Tibial artery (tissue), 4 donors: ENCODE data around the gene TMCO4.

Experiments used
- DNase-seq, 2 donors: peaks; one replicate each; pipeline ENCODE4 v3.0.0-alpha.2; 2019
- H3K27ac ChIP-seq, 2 donors: fragments of 200-600 bp; sonication (generic) in 1 of 2; 1 replicate in 1 of 2; 2 replicates in 1 of 2; pipeline ENCODE4 v1.5.1; 2018 to 2019; ENCODE audit warnings: mild to moderate bottlenecking in 1 of 2
- H3K27me3 ChIP-seq, 2 donors: fragments of 200-600 bp; sonication (generic) in 1 of 2; one replicate each; pipeline versions ENCODE4 v1.5.1 to v1.6.0; 2016 to 2019
- H3K36me3 ChIP-seq, 3 donors: fragments of 200-600 bp; sonication (generic) in 2 of 3; one replicate each; pipeline ENCODE4 v1.5.1; 2016 to 2019; ENCODE audit warnings: mild to moderate bottlenecking in 2 of 3
- H3K4me1 ChIP-seq, 4 donors: fragments of 200-600 bp; sonication (generic) in 2 of 4; 1 replicate in 3 of 4; 2 replicates in 1 of 4; pipeline ENCODE4 v1.5.1; 2016 to 2019
- H3K4me3 ChIP-seq, 2 donors: fragments of 200-600 bp; sonication (generic) in 1 of 2; 1 replicate in 1 of 2; 2 replicates in 1 of 2; pipeline ENCODE4 v1.5.1; 2018 to 2019; ENCODE audit warnings: mild to moderate bottlenecking in 2 of 2
- H3K9me3 ChIP-seq, 3 donors: fragments of 200-600 bp; sonication (generic) in 1 of 3; one replicate each; pipeline ENCODE4 v1.5.1; 2016 to 2019
- CTCF ChIP-seq, 2 experiments: fragments of 200-600 bp in 1 of 2; fragments of 450-650 bp in 1 of 2; IDR thresholded peaks; one replicate each; pipeline ENCODE4 v1.5.1; 2017 to 2019; ENCODE audit warnings: antibody characterized with exemption in 2 of 2, mild to moderate bottlenecking in 1 of 2, moderate library complexity in 1 of 2
- intact Hi-C: fragments of 100-400 bp; cut with DNase I; formaldehyde crosslinking; loops from one replicate; pipeline ENCODE4 v1.15.0; 2023; ENCODE audit warnings: low total_unique reads

Gene TMCO4

GRCh38 chr1:19712928-19713327, 86.8 kb downstream of the TMCO4 start:
- Histone ChIP-seq H3K4me1 (peaks cover 0 to 9% (median 7%) of the 10 kb centered on the region in 4 donors), H3K9me3 (no peaks in the 10 kb centered on the region), H3K4me3 (no peak overlapping the region), H3K27me3 (no peaks in the 10 kb centered on the region), H3K27ac (no peak overlapping the region), H3K36me3 (peaks cover 0 to 41% (median 0%) of the 10 kb centered on the region in 3 donors)
- no peak for TF ChIP-seq CTCF (IDR thresholded peaks at IDR 0.05)
- intact Hi-C loops: no loop called here
- no peak for DNase-seq

DNA sequence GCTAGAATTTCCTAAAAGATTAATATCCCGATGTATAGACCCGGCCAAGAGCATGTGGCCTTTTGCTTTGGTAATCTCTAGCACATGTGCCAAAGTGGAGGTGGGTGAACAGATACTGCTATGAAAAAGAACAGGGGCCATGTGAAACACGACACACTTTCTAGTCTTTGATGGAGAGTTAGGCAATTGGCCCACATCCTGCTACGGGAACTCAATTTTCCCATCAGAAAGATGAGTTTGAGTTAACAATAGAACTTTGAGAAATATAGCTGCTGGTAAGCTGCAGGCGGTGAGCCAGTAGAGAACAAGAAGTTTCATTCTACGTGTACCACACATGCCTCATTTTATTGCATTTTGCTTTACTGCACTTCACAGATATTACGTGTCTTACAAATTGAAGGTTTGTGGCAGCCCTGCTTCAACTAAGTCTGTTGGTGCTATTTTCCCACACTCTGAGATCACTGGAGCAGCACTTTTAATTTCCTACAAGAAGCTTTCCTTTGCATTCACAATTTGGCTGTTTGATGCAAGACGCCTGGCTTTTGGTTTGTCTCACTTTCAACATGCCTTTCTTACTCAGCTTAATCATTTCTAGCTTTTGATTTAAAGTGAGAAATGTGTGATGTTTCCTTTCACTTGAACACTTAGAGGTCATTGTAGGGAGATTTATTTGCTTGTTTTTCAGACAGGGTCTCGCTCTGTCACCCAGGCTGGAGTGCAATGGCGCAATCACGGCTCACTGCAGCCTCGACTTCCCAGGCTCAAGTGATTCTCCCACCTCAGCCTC, 88.7 kb downstream of the TMCO4 start:
- no peak overlapping the region for H3K4me3 ChIP-seq
- intact Hi-C loops: no loop called here
- peaks cover 0 to 47% (median 0%) of the 10 kb centered on the region in 3 donors for H3K36me3 ChIP-seq
- no peak for DNase-seq
- no peaks in the 10 kb centered on the region for H3K27me3 ChIP-seq
- H3K27ac ChIP-seq: no peak overlapping the region
- no peak for TF ChIP-seq CTCF (IDR thresholded peaks at IDR 0.05)
- H3K4me1 ChIP-seq: no peaks in the 10 kb centered on the region
- no peaks in the 10 kb centered on the region for H3K9me3 ChIP-seq

DNA sequence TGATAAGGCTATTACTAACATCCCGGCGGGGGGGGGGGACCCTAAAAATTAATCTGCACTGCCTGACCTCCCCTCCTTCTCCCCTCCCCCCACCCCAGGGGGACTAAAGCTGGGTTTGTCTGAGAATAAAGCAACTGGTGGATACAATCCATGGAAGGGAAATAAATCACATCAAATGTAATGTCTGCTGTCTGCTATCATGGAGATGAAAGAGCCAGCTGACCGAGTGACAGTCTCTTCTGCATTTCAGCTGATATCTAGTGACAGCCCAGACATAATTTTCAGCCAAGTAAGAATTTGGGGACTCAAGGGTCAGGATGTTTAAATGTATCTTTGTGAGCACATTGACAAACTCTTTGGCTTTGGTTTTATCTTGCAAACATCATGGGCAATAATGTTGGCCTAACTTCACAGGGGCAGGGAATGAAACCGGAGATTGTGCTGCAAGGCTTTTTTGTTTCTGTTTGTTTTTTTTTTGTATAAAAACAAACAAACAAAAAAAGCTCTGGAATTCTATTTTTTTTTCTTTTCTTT, 90.4 kb downstream of the TMCO4 start:
- H3K27me3 ChIP-seq: no peaks in the 10 kb centered on the region
- H3K4me1 ChIP-seq: peaks cover 0 to 5% (median under 1%) of the 10 kb centered on the region in 4 donors
- intact Hi-C loops: no loop called here
- H3K9me3 ChIP-seq: no peaks in the 10 kb centered on the region
- peaks cover 0 to 47% (median 0%) of the 10 kb centered on the region in 3 donors for H3K36me3 ChIP-seq
- TF ChIP-seq CTCF (IDR thresholded peaks at IDR 0.05): no peak
- no peak overlapping the region for H3K27ac ChIP-seq
- no peak overlapping the region for H3K4me3 ChIP-seq
- DNase-seq: no peak

GRCh38 chr1:19708567-19709110, 91.1 kb downstream of the TMCO4 start:
- H3K27ac ChIP-seq: no peak overlapping the region
- no peak overlapping the region for H3K4me3 ChIP-seq
- peaks cover 0 to 8% (median 2%) of the 10 kb centered on the region in 4 donors for H3K4me1 ChIP-seq
- no peak for TF ChIP-seq CTCF (IDR thresholded peaks at IDR 0.05)
- no peaks in the 10 kb centered on the region for H3K27me3 ChIP-seq
- no peaks in the 10 kb centered on the region for H3K9me3 ChIP-seq
- no peak for DNase-seq
- intact Hi-C loops: no loop called here
- H3K36me3 ChIP-seq: peaks cover 0 to 47% (median 0%) of the 10 kb centered on the region in 3 donors

DNA sequence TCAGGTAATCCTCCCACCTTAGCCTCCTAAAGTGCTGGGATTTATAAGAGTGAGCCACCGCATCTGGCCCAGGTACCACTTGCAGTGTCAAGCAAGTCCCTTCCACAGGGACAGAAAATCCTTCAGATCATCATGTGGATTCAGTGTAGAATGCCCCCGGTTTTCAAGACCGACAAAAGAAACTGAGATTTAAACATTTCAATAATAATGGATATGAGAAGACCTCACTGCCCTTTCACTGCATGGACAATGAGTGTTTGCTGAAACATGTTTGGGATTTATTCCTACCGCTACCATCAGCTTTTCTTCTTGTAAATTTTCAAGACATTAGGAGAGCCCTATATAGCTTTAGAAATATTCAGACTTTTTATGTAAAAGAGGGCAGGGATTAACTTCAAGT, 93.6 kb downstream of the TMCO4 start:
- Histone ChIP-seq H3K4me1 (peaks cover 0 to 8% (median 2%) of the 10 kb centered on the region in 4 donors), H3K36me3 (peaks cover 0 to 28% (median 0%) of the 10 kb centered on the region in 3 donors), H3K27me3 (no peaks in the 10 kb centered on the region), H3K27ac (no peak overlapping the region), H3K4me3 (no peak overlapping the region), H3K9me3 (no peaks in the 10 kb centered on the region)
- TF ChIP-seq CTCF (IDR thresholded peaks at IDR 0.05): no peak
- intact Hi-C loops: no loop called here
- no peak for DNase-seq
